GM19463 (cell line): ENCODE data around the gene RNF187.
"Not testable (repeated sequence)": the region's sequence is repeated elsewhere in the genome, so short reads cannot be mapped to it uniquely, and the experiment has no call there.

Experiments
- ATAC-seq: cut with Tn5 transposase; IDR thresholded peaks from one replicate; pipeline ENCODE4 v1.9.1; 2021; ENCODE audit warnings: mild to moderate bottlenecking, moderate library complexity; ENCODE audit not compliant: unreplicated experiment

RNF187 gene

GRCh38 chr1:228486596-228487335 is 416 bp upstream of the RNF187 start:
- ATAC-seq = peak; percentile 46

DNA sequence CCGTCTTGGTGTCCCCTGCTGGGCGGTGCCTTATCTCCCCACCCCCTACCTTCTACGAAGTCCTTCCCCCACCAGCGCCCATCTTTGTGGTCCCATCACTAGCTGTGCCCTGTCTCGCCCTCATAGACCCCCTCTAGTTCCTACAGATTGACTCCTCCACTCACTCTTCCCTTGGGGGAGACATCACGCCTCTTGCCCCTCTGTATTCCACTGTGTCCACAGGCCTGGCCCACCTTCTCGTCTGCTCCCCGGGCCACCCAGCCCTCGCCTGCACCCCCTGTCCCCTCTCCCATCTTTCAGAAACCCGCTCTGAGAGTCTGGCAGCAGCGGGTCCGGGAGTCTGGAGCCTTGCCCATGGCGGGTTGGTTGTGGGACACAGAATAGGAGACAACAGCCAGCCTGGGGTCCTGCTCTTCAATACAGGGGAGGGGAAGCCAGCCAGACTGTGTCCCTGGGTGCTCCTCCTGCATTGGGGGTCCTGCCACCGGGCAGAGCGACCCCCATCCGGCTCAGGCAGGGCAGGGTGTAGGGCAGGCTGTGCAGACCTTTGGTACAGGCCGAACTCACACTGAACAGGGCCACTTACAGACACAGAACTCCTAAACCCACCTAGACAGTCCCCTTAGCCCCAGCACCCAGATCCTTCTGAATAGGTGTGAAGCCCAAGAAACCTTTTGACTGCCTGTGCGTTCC is 1.1 kb downstream of the RNF187 start:
- ATAC-seq = no peak

GRCh38 chr1:228488818-228489674 is 1.9 kb downstream of the RNF187 start:
- no peak for ATAC-seq

- no peak for ATAC-seq
These were observed 3.2 kb downstream of the RNF187 start for GRCh38 chr1:228490120-228491078.

GRCh38 chr1:228493141-228494043 is 6.2 kb downstream of the RNF187 start:
- no peak for ATAC-seq

- no peak for ATAC-seq
These were observed 6.8 kb downstream of the RNF187 start for GRCh38 chr1:228494044-228494353.

DNA sequence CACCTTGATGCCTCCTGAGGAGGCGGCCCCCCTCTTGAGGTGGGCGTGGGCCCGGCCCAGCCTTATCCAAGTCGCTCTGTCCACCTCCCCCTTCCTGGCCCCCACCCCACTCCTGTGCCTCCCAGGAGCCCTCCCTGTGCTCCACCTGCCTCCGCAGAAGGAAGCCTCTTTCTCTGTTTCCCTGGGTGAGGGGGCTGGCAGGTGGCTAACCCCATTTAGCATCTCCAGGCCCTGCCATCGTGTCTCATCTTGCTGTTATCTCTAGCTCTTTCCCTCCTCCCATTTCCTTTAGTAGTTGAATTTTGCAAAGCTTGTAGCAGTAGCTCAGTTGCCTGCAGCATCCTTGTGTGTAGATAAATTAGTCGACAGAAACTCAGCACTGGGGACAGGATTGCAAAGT is 7.2 kb downstream of the RNF187 start:
- no peak for ATAC-seq

GRCh38 chr1:228494970-228495853 is 8.0 kb downstream of the RNF187 start:
- ATAC-seq = no peak

- ATAC-seq = no peak
These were observed 8.9 kb downstream of the RNF187 start for GRCh38 chr1:228496084-228496483.

DNA sequence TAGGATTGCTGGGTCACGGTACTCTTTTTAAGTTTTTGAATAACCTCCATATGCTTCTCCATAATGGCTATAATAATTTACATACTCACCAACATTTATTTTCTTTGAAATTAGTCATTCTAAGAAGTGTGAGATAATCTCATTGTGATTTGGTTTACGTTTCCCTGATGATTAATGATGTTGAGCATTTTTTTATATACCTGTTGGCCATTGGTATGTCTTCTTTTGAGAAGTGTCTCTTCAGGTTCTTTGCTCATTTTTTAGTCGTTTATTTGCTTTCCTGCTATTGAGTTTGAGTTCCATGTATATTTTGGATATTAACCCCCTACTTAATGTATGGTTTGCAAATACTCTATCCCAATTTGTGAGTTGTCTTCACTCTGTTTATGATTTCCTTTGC is 9.3 kb downstream of the RNF187 start:
- ATAC-seq = no peak

GRCh38 chr1:228497206-228497605 is 10.0 kb downstream of the RNF187 start:
- no peak for ATAC-seq

GRCh38 chr1:228497817-228498216 is 10.6 kb downstream of the RNF187 start:
- no peak for ATAC-seq

DNA sequence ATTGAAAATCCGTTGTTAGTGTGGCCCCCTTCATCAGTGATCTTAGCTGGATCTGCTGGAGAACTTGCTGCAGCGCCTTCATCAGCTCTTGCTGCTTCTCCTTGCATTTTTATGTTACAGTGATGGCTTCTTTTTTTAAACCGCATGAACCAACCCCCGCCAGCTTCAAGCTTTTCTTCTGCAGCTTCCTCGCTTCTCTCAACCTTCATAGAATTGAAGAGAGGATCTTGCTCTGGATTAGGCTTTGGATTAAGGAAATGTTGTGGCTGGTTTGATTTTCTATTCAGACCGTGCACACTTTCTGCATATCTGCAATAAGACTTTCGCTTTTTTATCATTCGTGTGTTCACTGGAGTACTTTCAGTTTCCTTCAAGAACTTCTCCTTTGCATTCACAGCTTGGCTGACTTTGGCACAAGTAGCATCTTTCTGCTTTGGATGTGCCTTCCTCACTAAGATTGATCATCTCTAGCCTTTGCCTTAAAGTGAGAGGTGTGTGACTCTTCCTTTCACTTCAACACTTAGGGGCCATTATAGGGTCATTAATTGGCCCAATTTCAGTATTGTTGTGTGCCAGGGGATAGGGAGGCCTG is 13.1 kb downstream of the RNF187 start:
- no peak for ATAC-seq

DNA sequence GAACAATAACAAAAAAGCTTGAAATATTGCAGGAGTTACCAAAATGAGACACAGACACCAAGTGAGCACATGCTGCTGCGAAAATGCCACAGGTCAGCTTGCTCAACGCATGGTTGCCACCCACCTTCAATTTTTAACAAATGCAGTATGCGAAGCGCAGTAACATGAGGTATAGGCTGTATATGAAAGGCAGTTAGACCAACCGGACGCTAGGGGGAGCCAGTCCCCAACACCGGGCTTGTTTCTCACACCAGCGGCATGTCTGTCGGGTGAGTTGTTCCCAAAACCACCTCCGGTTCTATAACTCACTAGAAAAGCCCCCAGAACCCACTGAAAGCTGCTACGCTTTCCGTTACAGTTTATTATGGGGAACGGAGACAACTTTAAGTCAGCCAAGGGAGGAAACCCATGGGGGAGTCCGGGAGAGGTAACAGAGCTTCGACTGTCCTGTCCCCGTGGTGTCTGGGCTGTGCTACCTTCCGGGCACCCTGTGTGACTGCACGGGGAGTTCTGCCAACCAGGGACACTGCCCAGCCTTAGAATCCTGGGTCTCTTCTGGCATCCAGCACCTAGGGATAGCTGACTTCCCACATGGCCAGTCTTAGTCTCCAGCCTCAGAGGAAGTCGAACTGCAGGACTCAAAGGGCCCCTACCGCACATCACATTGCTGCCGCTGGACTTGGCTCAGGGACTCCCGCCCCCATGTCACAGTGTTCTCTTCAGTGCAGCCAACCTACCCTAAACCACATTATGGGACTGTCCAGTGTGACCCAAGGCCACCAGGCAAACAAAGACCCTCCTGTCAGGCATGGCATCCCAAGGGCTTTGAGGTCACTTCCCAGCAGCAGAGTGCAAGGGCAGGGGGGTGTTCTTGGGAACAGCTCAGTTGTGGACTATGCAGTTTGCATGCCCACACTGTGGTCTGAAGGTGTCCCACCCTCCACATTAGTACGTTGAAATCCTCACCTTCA is 14.0 kb downstream of the RNF187 start:
- peak; percentile 92 for ATAC-seq

DNA sequence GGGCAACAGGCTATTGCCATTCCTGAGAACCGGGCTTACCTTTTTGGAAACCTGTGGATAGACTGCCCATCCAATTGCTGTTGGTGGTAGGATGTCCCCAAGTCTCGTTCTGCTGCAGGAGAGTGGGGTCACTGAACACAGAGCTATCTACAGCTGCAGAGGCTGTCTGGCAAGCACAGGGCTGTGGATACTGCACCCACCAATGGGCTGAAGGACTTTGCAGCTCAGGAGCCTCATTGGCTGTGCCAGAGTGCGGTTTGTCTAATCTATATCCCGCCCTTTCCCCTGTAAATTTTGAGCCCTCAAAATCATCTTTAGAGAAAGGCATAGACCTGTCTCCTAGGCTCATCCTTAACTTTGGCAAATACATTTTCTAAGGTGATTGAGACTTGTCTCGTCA is 15.3 kb downstream of the RNF187 start:
- ATAC-seq = no peak

GRCh38 chr1:228505944-228506343 is 18.8 kb downstream of the RNF187 start:
- not testable (repeated sequence) for ATAC-seq
